IPS-20b (cell line): Measurements from ENCODE around the gene TBC1D4.
A peak's percentile ranks its signal among the peaks of the same experiment; 100 is the strongest.

Experiments
- H3K27ac ChIP-seq: one replicate; pipeline ENCODE4 v1.5.1; 2013; ENCODE audit warnings: low read length
- H3K27me3 ChIP-seq: 2 replicates; pipeline ENCODE4 v1.6.1; 2013; ENCODE audit warnings: mild to moderate bottlenecking, low read length, inconsistent platforms; ENCODE audit not compliant: insufficient read depth
- H3K36me3 ChIP-seq: 2 replicates; pipeline ENCODE4 v1.6.1; 2013; ENCODE audit warnings: low read depth, mild to moderate bottlenecking, inconsistent platforms, low read length, moderate library complexity; ENCODE audit not compliant: insufficient read depth
- H3K4me1 ChIP-seq: 2 replicates; pipeline ENCODE4 v1.6.1; 2013; ENCODE audit warnings: mild to moderate bottlenecking, control low read depth, inconsistent platforms, low read length, moderate library complexity; ENCODE audit not compliant: insufficient read depth
- H3K4me3 ChIP-seq: 2 replicates; pipeline ENCODE4 v1.5.1; 2013; ENCODE audit warnings: mild to moderate bottlenecking, low read length, inconsistent platforms
- H3K9ac ChIP-seq: 2 replicates; pipeline ENCODE4 v1.6.1; 2013; ENCODE audit warnings: low read depth, mild to moderate bottlenecking, inconsistent platforms, low read length, moderate library complexity
- H3K9me3 ChIP-seq: 2 replicates; pipeline ENCODE4 v1.6.1; 2013; ENCODE audit warnings: mild to moderate bottlenecking, low read depth, low read length, inconsistent platforms; ENCODE audit not compliant: insufficient read depth

The TBC1D4 gene, protein sequence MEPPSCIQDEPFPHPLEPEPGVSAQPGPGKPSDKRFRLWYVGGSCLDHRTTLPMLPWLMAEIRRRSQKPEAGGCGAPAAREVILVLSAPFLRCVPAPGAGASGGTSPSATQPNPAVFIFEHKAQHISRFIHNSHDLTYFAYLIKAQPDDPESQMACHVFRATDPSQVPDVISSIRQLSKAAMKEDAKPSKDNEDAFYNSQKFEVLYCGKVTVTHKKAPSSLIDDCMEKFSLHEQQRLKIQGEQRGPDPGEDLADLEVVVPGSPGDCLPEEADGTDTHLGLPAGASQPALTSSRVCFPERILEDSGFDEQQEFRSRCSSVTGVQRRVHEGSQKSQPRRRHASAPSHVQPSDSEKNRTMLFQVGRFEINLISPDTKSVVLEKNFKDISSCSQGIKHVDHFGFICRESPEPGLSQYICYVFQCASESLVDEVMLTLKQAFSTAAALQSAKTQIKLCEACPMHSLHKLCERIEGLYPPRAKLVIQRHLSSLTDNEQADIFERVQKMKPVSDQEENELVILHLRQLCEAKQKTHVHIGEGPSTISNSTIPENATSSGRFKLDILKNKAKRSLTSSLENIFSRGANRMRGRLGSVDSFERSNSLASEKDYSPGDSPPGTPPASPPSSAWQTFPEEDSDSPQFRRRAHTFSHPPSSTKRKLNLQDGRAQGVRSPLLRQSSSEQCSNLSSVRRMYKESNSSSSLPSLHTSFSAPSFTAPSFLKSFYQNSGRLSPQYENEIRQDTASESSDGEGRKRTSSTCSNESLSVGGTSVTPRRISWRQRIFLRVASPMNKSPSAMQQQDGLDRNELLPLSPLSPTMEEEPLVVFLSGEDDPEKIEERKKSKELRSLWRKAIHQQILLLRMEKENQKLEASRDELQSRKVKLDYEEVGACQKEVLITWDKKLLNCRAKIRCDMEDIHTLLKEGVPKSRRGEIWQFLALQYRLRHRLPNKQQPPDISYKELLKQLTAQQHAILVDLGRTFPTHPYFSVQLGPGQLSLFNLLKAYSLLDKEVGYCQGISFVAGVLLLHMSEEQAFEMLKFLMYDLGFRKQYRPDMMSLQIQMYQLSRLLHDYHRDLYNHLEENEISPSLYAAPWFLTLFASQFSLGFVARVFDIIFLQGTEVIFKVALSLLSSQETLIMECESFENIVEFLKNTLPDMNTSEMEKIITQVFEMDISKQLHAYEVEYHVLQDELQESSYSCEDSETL (N-terminal part only)

DNA sequence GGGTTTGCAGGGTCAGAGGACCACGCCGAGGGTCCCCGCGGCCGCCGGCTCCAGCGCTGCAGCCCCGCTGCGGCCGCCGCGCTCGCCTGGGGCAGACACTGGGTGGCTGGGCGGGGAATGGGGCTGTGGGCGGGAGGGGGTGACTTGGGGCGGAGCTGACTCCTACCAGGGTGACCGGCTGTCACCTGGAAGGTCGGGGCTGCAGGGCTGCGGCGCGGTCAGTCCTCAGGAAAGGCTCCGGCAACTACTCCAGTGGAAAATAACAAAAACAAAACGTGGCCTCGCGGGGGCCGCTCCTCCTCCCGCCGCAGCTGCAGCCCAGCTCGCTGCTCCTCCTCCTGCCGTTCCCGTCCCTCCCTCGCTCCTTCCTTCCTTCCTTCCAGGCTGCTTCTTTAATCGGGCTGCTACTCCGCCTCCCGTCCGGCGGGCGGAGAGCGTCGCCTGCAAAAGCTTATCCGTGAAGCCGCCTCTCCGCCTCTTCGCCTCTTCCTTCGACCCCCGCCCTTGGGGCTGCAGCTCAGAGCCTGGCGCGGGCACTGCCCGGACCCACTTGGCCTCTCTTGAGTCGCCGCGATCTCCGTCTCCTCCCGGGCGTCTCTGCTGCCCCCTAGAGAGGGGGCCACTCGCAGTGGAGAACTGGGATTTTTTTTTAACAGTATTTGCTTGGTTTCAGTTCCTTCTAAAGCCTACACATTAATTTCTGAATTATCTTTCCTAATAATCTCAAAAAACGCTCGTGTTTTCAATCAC lies at the start of gene TBC1D4:
TBC1D4 (minus strand) TSS at position 100 of the 750 bp plus-strand sequence. CDS start 402 bp downstream, outside the sequence.
- Histone ChIP-seq H3K36me3 (no peaks in the 10 kb centered on the region), H3K4me1 (peaks cover 19% of the 10 kb centered on the region), H3K4me3 (peak within 1 kb of the TSS; percentile 93), H3K27ac (no peak within 1 kb of the TSS), H3K9me3 (no peaks in the 10 kb centered on the region), H3K9ac (peak within 1 kb of the TSS; percentile 78), H3K27me3 (peaks cover 12% of the 10 kb centered on the region)

DNA sequence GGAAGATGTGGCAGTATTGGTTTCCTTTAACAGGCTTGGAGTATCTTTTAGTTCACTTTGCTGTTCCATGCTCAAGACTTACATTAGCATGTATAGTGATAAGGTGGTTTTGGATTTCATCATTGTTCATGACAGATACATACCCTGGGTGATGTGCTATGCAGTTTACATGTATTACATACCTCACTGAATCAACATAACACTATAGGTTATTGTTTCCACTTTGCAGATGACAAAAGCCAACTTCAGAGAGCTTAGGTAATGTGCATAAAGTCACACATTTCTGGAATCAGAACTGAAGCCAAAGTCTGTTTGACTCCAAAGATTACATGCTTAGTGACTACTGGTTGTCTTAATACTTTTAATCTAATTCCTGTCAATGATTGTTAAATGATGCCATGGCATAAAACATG lies 48.6 kb upstream of the TBC1D4 start:
- Histone ChIP-seq H3K9ac (no peak overlapping the region), H3K36me3 (peaks cover 56% of the 10 kb centered on the region), H3K4me1 (no peaks in the 10 kb centered on the region; the same call in 1 of the 2 replicates), H3K27me3 (no peaks in the 10 kb centered on the region), H3K27ac (no peak overlapping the region), H3K4me3 (no peak overlapping the region), H3K9me3 (no peaks in the 10 kb centered on the region)

DNA sequence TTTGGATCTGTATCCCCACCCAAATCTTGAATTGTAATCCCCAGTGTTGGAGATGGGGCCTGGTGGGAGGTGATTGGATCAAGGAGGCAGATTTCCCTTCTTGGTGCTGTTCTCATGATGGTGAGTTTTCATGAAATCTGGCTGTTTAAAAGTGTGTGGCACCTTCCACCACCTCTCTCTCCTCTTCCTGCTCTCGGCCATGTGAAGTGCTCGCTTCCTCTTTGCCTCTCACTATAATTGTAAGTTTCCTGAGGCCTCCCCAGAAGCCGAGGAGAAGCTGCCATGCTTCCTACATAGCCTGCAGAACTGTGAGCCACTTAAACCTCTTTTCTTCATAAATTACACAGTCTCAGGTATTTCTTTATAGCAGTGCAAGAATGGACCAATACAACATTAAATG lies 40.0 kb upstream of the TBC1D4 start:
- Histone ChIP-seq H3K9ac (no peak overlapping the region), H3K36me3 (peaks cover 18% of the 10 kb centered on the region), H3K27me3 (no peaks in the 10 kb centered on the region), H3K9me3 (peaks cover 11% of the 10 kb centered on the region), H3K4me3 (no peak overlapping the region), H3K27ac (no peak overlapping the region), H3K4me1 (no peaks in the 10 kb centered on the region)

DNA sequence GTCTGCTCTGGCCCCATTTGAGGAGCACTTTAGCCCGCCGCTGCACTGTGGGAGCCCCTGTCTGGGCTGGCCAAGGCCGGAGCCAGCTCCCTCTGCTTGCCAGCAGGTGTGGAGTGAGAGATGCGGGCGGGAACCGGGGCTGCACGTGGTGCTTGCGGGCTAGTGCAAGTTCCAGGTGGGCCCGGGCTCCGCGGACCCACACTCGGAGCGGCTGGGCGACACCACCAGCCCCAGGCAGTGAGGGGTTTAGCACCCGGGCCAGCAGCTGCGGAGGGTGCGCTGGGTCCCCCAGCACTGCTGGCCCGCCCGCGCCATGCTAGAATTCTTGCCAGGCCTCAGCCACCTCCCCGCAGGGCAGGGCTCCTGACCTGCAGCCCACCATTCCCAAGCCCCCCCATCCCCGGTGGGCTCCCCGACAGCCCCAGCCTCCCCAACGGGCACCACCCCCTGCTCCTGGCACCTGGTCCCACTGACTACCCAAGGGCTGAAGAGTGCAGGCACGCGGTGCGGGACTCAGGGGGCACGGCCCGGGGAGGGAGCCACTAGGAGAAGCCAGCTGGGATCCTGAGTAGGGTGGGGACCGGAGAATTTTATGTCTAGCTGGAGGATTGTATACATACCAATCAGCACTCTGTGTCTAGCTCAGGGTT lies 36.6 kb upstream of the TBC1D4 start:
- Histone ChIP-seq H3K27ac (no peak overlapping the region), H3K4me1 (no peaks in the 10 kb centered on the region), H3K4me3 (no peak overlapping the region), H3K27me3 (no peaks in the 10 kb centered on the region), H3K9me3 (peaks cover 11% of the 10 kb centered on the region), H3K36me3 (no peaks in the 10 kb centered on the region), H3K9ac (no peak overlapping the region)

DNA sequence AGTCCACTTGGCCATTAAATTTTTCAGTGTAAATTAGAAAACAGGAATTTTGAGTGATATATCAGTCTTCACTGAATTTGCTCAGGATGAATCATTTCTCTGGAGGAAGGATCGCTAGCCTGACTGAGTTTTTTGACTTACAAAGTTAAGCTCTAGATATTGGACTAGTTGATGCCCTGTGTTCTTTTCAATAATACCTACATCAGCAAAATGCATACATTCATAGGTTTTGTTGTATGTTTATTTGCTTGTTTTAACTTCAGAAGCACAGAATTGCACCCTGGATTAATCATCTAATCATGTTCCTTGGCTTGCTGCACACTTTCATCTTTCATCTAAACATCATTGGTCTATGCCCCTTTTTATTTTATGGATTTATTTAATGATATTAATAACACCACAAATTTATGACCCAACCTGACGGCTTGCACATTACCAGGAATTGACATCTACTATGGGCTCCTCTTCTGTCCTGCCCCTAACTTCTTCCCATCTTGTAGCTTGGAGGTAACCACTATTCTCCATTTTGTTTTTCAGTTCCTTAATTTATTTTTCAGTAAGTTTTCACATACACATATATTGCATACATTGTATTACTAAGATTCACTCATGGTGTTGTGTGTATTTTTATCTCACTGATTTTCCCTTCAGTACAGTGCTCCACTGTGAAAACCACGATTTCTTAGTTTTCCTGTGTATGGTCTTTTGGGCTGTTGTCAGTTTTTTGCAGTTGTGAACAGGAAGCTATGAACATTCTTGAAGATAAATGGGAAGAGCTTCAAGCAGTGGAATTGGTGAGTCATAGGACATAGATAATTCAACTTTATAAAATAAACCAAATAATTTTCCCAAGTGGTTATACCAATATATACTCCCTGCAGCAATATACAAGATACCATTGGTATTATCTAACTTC lies 32.4 kb upstream of the TBC1D4 start:
- Histone ChIP-seq H3K27me3 (no peaks in the 10 kb centered on the region), H3K36me3 (no peaks in the 10 kb centered on the region), H3K9me3 (no peaks in the 10 kb centered on the region), H3K9ac (no peak overlapping the region), H3K4me3 (no peak overlapping the region), H3K27ac (no peak overlapping the region), H3K4me1 (no peaks in the 10 kb centered on the region)

DNA sequence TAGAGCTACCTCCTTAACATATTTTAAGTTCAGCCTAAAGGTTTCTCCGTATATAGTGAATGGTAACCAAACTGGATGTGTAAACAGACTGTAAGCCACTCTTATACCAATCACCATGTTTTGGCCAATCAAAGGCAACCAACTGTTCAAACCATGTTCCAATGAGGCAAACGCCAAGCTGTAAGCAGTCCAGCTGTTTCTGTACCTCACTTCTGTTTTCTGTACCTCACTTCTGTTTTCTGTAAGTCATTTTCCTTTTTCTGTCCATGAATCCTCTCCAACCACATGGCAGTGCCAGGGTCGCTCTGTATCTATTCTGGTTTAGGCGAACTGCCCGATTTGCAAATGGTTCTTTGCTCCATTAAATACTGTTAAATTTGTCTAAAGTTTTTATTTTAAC lies 31.3 kb upstream of the TBC1D4 start:
- no peaks in the 10 kb centered on the region for H3K36me3 ChIP-seq
- no peak overlapping the region for H3K9ac ChIP-seq
- no peaks in the 10 kb centered on the region for H3K4me1 ChIP-seq
- H3K4me3 ChIP-seq = no peak overlapping the region
- H3K27me3 ChIP-seq = no peaks in the 10 kb centered on the region
- no peak overlapping the region for H3K27ac ChIP-seq
- no peaks in the 10 kb centered on the region for H3K9me3 ChIP-seq

DNA sequence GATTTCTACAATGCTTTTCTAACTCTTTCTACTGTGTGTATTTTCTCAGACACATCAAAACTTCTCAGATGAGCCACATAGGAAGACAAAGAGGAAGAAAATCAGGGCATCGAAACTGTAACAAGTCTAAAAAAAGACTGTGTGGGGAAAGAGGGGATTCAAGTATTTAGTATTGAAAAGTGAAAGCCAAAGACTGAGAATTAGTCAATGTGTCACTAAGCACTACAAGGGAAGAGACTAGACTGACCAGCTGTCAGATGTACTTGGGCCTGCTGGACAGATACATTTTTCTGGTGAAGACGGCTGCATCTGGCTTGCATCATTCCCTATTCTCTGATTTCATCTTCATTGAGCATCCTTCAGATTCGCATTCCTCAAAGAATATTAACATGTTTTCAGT lies 30.3 kb upstream of the TBC1D4 start:
- H3K9me3 ChIP-seq = no peaks in the 10 kb centered on the region
- H3K4me1 ChIP-seq = no peaks in the 10 kb centered on the region
- no peak overlapping the region for H3K4me3 ChIP-seq
- no peak overlapping the region for H3K27ac ChIP-seq
- no peaks in the 10 kb centered on the region for H3K27me3 ChIP-seq
- no peaks in the 10 kb centered on the region for H3K36me3 ChIP-seq
- no peak overlapping the region for H3K9ac ChIP-seq

DNA sequence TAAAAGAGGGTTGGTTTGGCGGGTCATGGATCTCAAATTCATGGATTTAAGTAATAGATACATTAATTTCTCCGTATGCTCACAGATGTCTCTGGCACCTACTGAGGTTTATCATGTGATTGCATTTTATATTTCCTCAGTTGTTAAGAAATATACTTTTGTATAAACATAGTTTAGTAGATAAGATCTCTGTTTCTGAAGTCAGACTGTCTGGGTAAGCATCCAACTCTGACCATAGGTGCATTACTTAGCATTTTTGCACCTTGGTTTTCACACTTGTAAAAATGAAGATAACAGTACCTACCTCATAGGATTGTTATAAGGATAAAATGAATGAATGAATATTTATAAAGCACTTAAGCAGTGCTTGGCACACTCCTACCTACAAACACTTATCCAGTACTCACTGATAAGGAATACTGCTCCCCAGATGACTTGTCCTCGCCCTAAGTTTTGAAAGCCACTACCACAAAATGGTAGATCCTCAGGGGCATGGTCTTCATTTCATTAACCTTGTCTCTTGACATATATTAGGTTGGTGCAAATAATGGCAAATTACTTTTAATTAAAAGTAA lies 29.2 kb upstream of the TBC1D4 start:
- Histone ChIP-seq H3K9ac (no peak overlapping the region), H3K27ac (no peak overlapping the region), H3K4me3 (no peak overlapping the region)

DNA sequence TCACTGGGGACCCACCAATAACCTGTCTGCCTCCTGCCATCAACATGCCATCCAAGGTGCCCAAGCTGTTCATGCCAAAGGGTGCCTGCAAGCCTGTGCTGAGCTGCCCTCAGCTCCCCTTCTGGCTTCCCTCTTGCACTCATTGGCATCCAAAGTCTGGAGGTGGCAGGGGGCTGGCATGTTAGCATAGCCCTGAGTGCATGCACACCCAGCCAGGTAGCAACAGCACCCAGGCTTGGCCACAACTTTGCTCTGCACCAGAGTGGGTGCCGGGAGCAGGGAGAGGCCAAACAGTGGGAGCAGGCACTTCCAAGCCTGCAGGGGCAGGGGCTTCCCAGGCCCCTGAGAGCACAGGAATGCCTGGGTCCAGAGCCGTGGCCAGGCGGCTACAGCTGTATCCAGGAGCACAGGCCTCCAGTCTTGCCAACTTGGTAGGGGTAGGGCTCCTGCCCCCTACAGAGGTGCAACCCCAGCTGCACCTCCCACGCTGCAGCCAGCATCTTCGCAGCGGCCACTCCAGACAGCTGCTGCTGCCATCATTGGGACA lies 26.1 kb upstream of the TBC1D4 start:
- Histone ChIP-seq H3K9me3 (no peaks in the 10 kb centered on the region), H3K36me3 (no peaks in the 10 kb centered on the region), H3K9ac (no peak overlapping the region), H3K27me3 (no peaks in the 10 kb centered on the region), H3K27ac (no peak overlapping the region), H3K4me1 (no peaks in the 10 kb centered on the region), H3K4me3 (no peak overlapping the region)

More for the DNA sequence above, 29.2 kb upstream of the TBC1D4 start:
- Histone ChIP-seq H3K36me3 (no peaks in the 10 kb centered on the region), H3K4me1 (no peaks in the 10 kb centered on the region), H3K27me3 (no peaks in the 10 kb centered on the region), H3K9me3 (no peaks in the 10 kb centered on the region)
